Esophagus muscularis mucosa (tissue), 4 donors: Measurements from ENCODE around the gene ACOXL. TPM values are rescaled to one million over a fixed set of nuclear protein-coding genes. Genes with fewer than 3 reads are reported as not detected.
A peak's percentile ranks its signal among the peaks of the same experiment; 100 is the strongest.

Experiments
- DNase-seq: peaks from one replicate; pipeline ENCODE4 v3.0.0-alpha.2; 2017; ENCODE audit errors: extremely low spot score
- H3K27ac ChIP-seq, 4 donors: fragments of 200-600 bp; sonication (generic); replicated peaks in 1 of 4; 1 replicate in 3 of 4; 2 replicates in 1 of 4; pipeline ENCODE4 v1.5.1; 2016 to 2019; ENCODE audit warnings: mild to moderate bottlenecking in 1 of 4
- H3K27me3 ChIP-seq, 4 donors: fragments of 200-600 bp; sonication (generic); one replicate each; pipeline versions ENCODE4 v1.5.1 to v1.6.0; 2016 to 2019
- H3K36me3 ChIP-seq, 4 donors: fragments of 200-600 bp; sonication (generic); one replicate each; pipeline ENCODE4 v1.5.1; 2016 to 2019
- H3K4me1 ChIP-seq, 4 donors: fragments of 200-600 bp; sonication (generic); one replicate each; pipeline ENCODE4 v1.5.1; 2016 to 2019
- H3K4me3 ChIP-seq, 4 donors: fragments of 200-600 bp; sonication (generic); 1 replicate in 2 of 4; 2 replicates in 2 of 4; pipeline ENCODE4 v1.5.1; 2016 to 2019; ENCODE audit warnings: mild to moderate bottlenecking in 4 of 4, moderate library complexity in 1 of 4
- H3K9me3 ChIP-seq, 4 donors: fragments of 200-600 bp; sonication (generic); 1 replicate in 3 of 4; 2 replicates in 1 of 4; pipeline ENCODE4 v1.5.1; 2016 to 2019
- EP300 ChIP-seq: sonication (generic); formaldehyde crosslinking; IDR thresholded peaks from one replicate; pipeline ENCODE4 v1.6.1; 2017; ENCODE audit warnings: antibody characterized with exemption
- POLR2A ChIP-seq: fragments of 450-650 bp; IDR thresholded peaks from one replicate; pipeline ENCODE4 v1.6.1; 2017; ENCODE audit warnings: antibody characterized with exemption, moderate library complexity, mild to moderate bottlenecking, low read depth
- POLR2AphosphoS5 ChIP-seq, 2 donors: sonication (generic); formaldehyde crosslinking; IDR thresholded peaks; one replicate each; pipeline ENCODE4 v1.6.1; 2017; ENCODE audit warnings: antibody characterized with exemption in 2 of 2
- WGBS: methylation state at CpG from one replicate; pipeline ENCODE4 v1.1.5; 2018; 5-methylcytosine and 5-hydroxymethylcytosine counted together
- intact Hi-C: fragments of 100-400 bp; cut with DNase I; formaldehyde crosslinking; loops from one replicate; pipeline ENCODE4 v1.15.1; 2023
- total RNA-seq, 4 donors: library from RNA; depleted of rRNA; stranded (reverse); fragments of >200 nt; gene quantifications; one replicate each; pipeline versions ENCODE4 v1.1.0 to v1.2.1, GENCODE V29; 2016
- TF ChIP-seq, protein P1 (sequence below), 3 experiments: fragments of 200-600 bp in 2 of 3; fragments of 450-650 bp in 1 of 3; sonication (generic) in 2 of 3; IDR thresholded peaks; one replicate each; pipeline ENCODE4 v1.5.1; 2017 to 2019; ENCODE audit warnings: antibody characterized with exemption in 3 of 3, mild to moderate bottlenecking in 2 of 3, moderate library complexity in 1 of 3

ACOXL gene
- total RNA-seq, 4 donors from 2014 or later: not detected

DNA sequence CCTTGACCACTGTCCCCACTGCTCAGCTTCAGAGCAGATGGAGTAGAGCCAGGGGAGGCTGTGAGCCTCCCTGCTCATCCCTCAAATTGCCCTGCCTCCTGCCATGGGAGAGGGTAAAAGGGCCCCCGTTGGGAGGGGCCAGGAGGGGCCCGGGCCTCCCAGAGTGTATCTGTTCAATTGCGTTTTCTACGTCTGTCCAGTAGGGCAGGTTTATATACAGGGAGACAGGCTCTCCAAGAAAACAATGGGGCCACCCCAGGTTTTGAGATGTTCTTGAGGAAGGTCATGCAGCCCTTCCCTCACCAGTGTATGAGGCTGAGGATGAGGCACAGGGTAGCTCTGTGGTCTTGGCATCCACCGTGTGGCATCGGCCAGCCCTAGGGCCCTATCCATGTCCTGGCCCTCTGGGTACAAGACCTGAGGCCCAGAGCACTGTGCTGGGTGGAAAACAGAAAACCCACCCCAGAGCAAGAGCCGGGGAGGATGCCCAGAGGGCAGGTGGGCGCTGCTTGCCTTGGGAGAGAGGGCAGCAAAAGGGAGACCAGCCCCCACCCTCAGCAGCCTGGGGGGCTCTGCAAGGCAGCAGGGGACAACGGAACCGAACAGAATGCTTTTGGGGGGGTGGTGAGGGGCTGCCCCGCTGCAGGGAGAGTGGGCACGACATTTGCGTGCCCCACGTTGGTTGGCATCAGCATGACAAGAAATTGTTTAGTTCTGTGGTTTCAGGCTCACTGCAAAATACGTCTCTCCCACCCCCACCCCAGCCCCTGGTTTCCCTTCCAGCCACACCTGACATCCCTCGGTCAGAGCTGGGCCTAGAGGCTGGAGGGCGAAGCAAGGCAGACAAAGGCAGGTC is 141.5 kb downstream of the ACOXL start:
- peak; percentile 72 for DNase-seq

DNA sequence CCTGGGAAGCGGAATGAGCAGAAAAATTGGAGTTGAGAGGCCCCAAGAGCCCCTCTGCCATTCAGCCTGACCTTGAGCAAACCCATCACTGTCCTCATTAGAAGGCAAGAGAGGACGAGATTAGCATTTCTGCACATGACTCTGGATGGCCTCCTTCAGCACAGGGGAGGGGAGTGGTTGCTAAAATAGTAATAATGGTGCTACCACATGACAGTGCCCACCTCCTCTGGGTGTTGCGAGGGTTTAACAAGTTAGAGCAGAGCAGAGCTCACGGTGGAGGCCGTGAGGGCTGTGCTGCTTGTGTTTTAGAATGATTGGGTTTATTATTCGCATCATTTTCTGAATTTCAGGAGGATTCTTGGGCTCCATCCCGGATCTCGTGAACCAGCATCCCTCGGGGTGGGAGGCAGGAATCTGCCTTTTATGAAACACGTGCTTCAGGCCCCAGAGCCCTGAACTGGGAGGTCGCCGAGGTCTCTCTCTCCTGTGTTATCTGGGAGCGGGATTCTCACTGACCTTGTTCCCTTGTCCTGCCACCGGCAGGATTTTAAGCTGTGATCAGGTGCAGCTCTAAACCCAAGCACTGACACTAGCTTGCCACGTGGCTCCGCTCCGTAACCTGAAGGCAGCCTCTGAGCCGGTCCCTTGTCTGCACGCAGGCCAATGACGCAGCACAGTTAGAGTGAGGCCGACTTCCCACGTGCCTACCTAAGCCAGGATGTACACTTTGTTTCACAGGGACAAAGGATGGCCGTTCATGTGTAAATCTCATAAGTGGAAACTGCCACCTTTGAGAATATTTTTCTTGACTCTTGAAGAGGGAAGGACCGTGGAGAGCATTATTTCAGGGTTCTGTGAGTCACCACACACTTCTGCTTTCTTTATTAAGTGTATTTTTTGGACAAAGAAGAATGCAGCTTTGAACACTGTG is 142.3 kb downstream of the ACOXL start:
- Histone ChIP-seq H3K36me3 (no peaks in the 10 kb centered on the region), H3K4me3 (no peak overlapping the region), H3K27me3 (peaks cover 0 to 5% (median 0%) of the 10 kb centered on the region in 4 donors), H3K27ac (no peak overlapping the region), H3K9me3 (peaks cover 0 to 6% (median 2%) of the 10 kb centered on the region in 4 donors), H3K4me1 (no peaks in the 10 kb centered on the region)
- TF ChIP-seq POLR2AphosphoS5 (IDR thresholded peaks at IDR 0.05) (no peak), POLR2A (no peak), EP300 (no peak)
- TF ChIP-seq, protein P1, sequence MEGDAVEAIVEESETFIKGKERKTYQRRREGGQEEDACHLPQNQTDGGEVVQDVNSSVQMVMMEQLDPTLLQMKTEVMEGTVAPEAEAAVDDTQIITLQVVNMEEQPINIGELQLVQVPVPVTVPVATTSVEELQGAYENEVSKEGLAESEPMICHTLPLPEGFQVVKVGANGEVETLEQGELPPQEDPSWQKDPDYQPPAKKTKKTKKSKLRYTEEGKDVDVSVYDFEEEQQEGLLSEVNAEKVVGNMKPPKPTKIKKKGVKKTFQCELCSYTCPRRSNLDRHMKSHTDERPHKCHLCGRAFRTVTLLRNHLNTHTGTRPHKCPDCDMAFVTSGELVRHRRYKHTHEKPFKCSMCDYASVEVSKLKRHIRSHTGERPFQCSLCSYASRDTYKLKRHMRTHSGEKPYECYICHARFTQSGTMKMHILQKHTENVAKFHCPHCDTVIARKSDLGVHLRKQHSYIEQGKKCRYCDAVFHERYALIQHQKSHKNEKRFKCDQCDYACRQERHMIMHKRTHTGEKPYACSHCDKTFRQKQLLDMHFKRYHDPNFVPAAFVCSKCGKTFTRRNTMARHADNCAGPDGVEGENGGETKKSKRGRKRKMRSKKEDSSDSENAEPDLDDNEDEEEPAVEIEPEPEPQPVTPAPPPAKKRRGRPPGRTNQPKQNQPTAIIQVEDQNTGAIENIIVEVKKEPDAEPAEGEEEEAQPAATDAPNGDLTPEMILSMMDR (IDR thresholded peaks at IDR 0.05): no peak
- DNase-seq: peak; percentile 72
- intact Hi-C loops: no loop called here
- WGBS: 87% methylated on average over 20 of the region's 24 CpGs

More for the DNA sequence above, 141.5 kb downstream of the ACOXL start:
- H3K9me3 ChIP-seq: peaks cover 0 to 6% (median 2%) of the 10 kb centered on the region in 4 donors
- WGBS: 87% methylated on average over 14 of the region's 17 CpGs
- no peaks in the 10 kb centered on the region for H3K4me1 ChIP-seq
- peaks cover 0 to 5% (median 0%) of the 10 kb centered on the region in 4 donors for H3K27me3 ChIP-seq
- no peak overlapping the region for H3K4me3 ChIP-seq
- intact Hi-C loops: no loop called here
- TF ChIP-seq POLR2A (no peak), EP300 (no peak), POLR2AphosphoS5 (IDR thresholded peaks at IDR 0.05) (no peak)
- TF ChIP-seq, protein P1 (IDR thresholded peaks at IDR 0.05): no peak
- no peaks in the 10 kb centered on the region for H3K36me3 ChIP-seq
- no peak overlapping the region for H3K27ac ChIP-seq

DNA sequence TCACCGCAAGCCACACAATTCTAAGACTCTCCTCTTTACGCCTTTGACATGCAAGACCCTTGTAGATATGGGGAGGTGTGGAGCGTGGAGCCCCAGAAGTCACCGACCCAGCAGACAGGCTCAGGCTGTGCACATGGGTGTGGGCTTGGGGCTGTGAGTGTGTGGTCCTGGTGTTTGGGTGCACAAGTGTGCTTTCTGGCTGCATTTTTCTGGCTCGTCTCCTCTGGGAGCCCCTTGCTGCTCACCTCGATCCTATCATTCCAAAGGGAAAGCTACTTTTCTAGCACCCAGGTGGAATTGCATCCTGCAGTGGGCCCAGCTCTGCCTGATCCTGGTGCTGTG is 143.0 kb downstream of the ACOXL start:
- H3K27ac ChIP-seq: no peak overlapping the region
- peaks cover 0 to 5% (median 0%) of the 10 kb centered on the region in 4 donors for H3K27me3 ChIP-seq
- WGBS: 89% methylated on average over 5 of the region's 6 CpGs
- DNase-seq: peak; percentile 92
- intact Hi-C loops: no loop called here
- no peaks in the 10 kb centered on the region for H3K36me3 ChIP-seq
- no peak overlapping the region for H3K4me3 ChIP-seq
- peaks cover 0 to 6% (median 2%) of the 10 kb centered on the region in 4 donors for H3K9me3 ChIP-seq
- no peaks in the 10 kb centered on the region for H3K4me1 ChIP-seq
- TF ChIP-seq POLR2A (no peak), EP300 (no peak), POLR2AphosphoS5 (IDR thresholded peaks at IDR 0.05) (no peak)
- TF ChIP-seq, protein P1 (IDR thresholded peaks at IDR 0.05): no peak

DNA sequence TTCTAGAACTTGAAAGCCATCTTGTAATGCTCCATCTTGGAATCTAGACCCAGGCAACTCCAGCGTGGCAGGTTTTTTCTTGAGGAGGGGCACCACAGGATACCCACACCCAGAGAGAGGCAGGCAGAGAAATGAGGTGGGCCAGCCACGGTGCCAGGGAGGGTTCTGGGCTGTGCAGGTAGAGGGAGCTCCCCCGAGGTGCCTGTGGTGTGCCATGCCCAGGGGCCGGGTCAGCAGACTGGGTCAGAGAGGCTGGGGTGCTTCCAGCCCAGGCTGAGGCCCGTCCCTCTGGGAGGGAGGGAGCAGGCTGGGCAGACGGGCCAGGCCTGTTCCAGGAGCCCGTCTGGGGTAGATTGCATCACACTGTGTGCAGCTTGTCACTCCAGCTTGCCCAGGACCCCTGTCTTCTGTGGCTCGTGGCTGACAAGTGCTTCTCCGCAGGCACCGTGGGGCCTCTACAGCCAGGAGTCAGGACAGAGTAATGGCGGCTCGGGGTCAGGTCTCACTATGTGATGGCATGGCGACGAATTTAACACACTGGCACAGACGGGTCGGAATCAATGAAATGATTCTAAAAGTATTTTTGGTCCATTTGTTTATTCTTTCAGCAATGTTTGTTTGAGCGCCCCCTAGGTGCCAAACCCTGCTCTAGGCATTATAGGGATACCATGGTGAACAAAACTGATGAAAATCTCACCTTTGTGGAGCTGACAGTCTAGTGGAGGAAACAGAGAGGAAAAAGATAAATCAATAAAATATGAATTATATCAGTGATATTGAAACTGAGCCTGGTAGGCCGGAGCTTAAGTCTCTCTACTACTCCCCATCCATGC is 144.0 kb downstream of the ACOXL start:
- H3K4me3 ChIP-seq: no peak overlapping the region
- TF ChIP-seq EP300 (no peak), POLR2A (no peak), POLR2AphosphoS5 (IDR thresholded peaks at IDR 0.05) (no peak)
- TF ChIP-seq, protein P1 (IDR thresholded peaks at IDR 0.05): no peak
- no peaks in the 10 kb centered on the region for H3K4me1 ChIP-seq
- H3K27me3 ChIP-seq: no peaks in the 10 kb centered on the region
- intact Hi-C loops: no loop called here
- H3K36me3 ChIP-seq: no peaks in the 10 kb centered on the region
- 92% methylated on average over 13 of the region's 18 CpGs for WGBS
- peaks cover 0 to 6% (median 2%) of the 10 kb centered on the region in 4 donors for H3K9me3 ChIP-seq
- peak; percentile 87 for DNase-seq
- no peak overlapping the region for H3K27ac ChIP-seq
